Effector memory CD4-positive, alpha-beta T cell (primary cell): Measurements from ENCODE around the gene ADGRB2.

Experiments used
- DNase-seq, 3 donors: peaks; one replicate each; pipeline ENCODE4 v3.0.0-alpha.2; 2020
- H3K27ac ChIP-seq: 2 replicates; pipeline ENCODE4 v1.7.0; 2013; ENCODE audit warnings: mild to moderate bottlenecking, low read length, moderate library complexity; ENCODE audit not compliant: insufficient read depth, poor library complexity, severe bottlenecking
- H3K27me3 ChIP-seq: replicated peaks from 2 replicates; pipeline ENCODE4 v1.7.0; 2013; ENCODE audit warnings: mild to moderate bottlenecking, low read length; ENCODE audit not compliant: insufficient read depth, control insufficient read depth, poor library complexity, severe bottlenecking
- H3K36me3 ChIP-seq: 2 replicates; pipeline ENCODE4 v1.7.0; 2013; ENCODE audit warnings: mild to moderate bottlenecking, low read length, moderate library complexity; ENCODE audit not compliant: control insufficient read depth, insufficient read depth
- H3K4me1 ChIP-seq: 2 replicates; pipeline ENCODE4 v1.7.0; 2013; ENCODE audit warnings: low read length, mild to moderate bottlenecking; ENCODE audit not compliant: control insufficient read depth, insufficient read depth, poor library complexity, severe bottlenecking
- H3K4me3 ChIP-seq: 2 replicates; pipeline ENCODE4 v1.7.0; 2013; ENCODE audit warnings: low read length, low read depth, mild to moderate bottlenecking; ENCODE audit not compliant: insufficient read depth, poor library complexity, severe bottlenecking
- H3K9me3 ChIP-seq: 2 replicates; pipeline ENCODE4 v1.7.0; 2013; ENCODE audit warnings: mild to moderate bottlenecking, low read length, moderate library complexity; ENCODE audit not compliant: control insufficient read depth

ADGRB2 gene

GRCh38 chr1:31693231-31693630 lies 70.9 kb downstream of the ADGRB2 start:
- no peak for DNase-seq
- Histone ChIP-seq H3K36me3 (no peaks in the 10 kb centered on the region), H3K4me3 (no peak overlapping the region), H3K9me3 (no peaks in the 10 kb centered on the region), H3K27me3 (no peaks in the 10 kb centered on the region), H3K27ac (no peak overlapping the region), H3K4me1 (no peaks in the 10 kb centered on the region)

- Histone ChIP-seq H3K4me1 (no peaks in the 10 kb centered on the region), H3K27ac (no peak overlapping the region), H3K4me3 (no peak overlapping the region), H3K27me3 (no peaks in the 10 kb centered on the region), H3K36me3 (no peaks in the 10 kb centered on the region), H3K9me3 (no peaks in the 10 kb centered on the region)
- no peak for DNase-seq
These were observed 72.2 kb downstream of the ADGRB2 start for GRCh38 chr1:31691951-31692350.

GRCh38 chr1:31691446-31691845 lies 72.7 kb downstream of the ADGRB2 start:
- Histone ChIP-seq H3K36me3 (no peaks in the 10 kb centered on the region), H3K9me3 (no peaks in the 10 kb centered on the region), H3K4me1 (no peaks in the 10 kb centered on the region), H3K27me3 (no peaks in the 10 kb centered on the region), H3K27ac (no peak overlapping the region), H3K4me3 (no peak overlapping the region)
- no peak for DNase-seq

GRCh38 chr1:31690921-31691320 lies 73.2 kb downstream of the ADGRB2 start:
- no peak for DNase-seq
- Histone ChIP-seq H3K4me1 (no peaks in the 10 kb centered on the region), H3K27me3 (no peaks in the 10 kb centered on the region), H3K27ac (no peak overlapping the region), H3K9me3 (no peaks in the 10 kb centered on the region), H3K36me3 (no peaks in the 10 kb centered on the region), H3K4me3 (no peak overlapping the region)

- Histone ChIP-seq H3K9me3 (no peaks in the 10 kb centered on the region), H3K4me1 (no peaks in the 10 kb centered on the region), H3K4me3 (no peak overlapping the region), H3K27me3 (no peaks in the 10 kb centered on the region), H3K36me3 (no peaks in the 10 kb centered on the region), H3K27ac (no peak overlapping the region)
- DNase-seq: no peak
These were observed 74.3 kb downstream of the ADGRB2 start for GRCh38 chr1:31689854-31690253.

GRCh38 chr1:31689379-31689778 lies 74.8 kb downstream of the ADGRB2 start:
- Histone ChIP-seq H3K4me1 (no peaks in the 10 kb centered on the region), H3K36me3 (no peaks in the 10 kb centered on the region), H3K4me3 (no peak overlapping the region), H3K27ac (no peak overlapping the region), H3K9me3 (no peaks in the 10 kb centered on the region), H3K27me3 (no peaks in the 10 kb centered on the region)
- no peak for DNase-seq

GRCh38 chr1:31688233-31688918 lies 75.8 kb downstream of the ADGRB2 start:
- Histone ChIP-seq H3K9me3 (no peaks in the 10 kb centered on the region), H3K4me3 (no peak overlapping the region), H3K27me3 (no peaks in the 10 kb centered on the region), H3K27ac (no peak overlapping the region), H3K36me3 (no peaks in the 10 kb centered on the region), H3K4me1 (no peaks in the 10 kb centered on the region)
- DNase-seq: no peak

- Histone ChIP-seq H3K27me3 (no peaks in the 10 kb centered on the region), H3K9me3 (no peaks in the 10 kb centered on the region), H3K36me3 (no peaks in the 10 kb centered on the region), H3K4me3 (no peak overlapping the region), H3K4me1 (no peaks in the 10 kb centered on the region), H3K27ac (no peak overlapping the region)
- DNase-seq: no peak
These were observed 76.5 kb downstream of the ADGRB2 start for GRCh38 chr1:31687601-31688000.

GRCh38 chr1:31685795-31686194 lies 78.3 kb downstream of the ADGRB2 start:
- no peaks in the 10 kb centered on the region for H3K36me3 ChIP-seq
- H3K27ac ChIP-seq: no peak overlapping the region
- no peaks in the 10 kb centered on the region for H3K27me3 ChIP-seq
- H3K9me3 ChIP-seq: no peaks in the 10 kb centered on the region
- no peaks in the 10 kb centered on the region for H3K4me1 ChIP-seq
- H3K4me3 ChIP-seq: no peak overlapping the region
- no peak for DNase-seq

GRCh38 chr1:31683997-31684396 lies 80.1 kb downstream of the ADGRB2 start:
- no peak overlapping the region for H3K4me3 ChIP-seq
- no peak overlapping the region for H3K27ac ChIP-seq
- no peaks in the 10 kb centered on the region for H3K4me1 ChIP-seq
- no peaks in the 10 kb centered on the region for H3K36me3 ChIP-seq
- no peaks in the 10 kb centered on the region for H3K27me3 ChIP-seq
- DNase-seq: no peak
- no peaks in the 10 kb centered on the region for H3K9me3 ChIP-seq
